ENCODE results near the gene CHID1.

CHID1 gene

DNA sequence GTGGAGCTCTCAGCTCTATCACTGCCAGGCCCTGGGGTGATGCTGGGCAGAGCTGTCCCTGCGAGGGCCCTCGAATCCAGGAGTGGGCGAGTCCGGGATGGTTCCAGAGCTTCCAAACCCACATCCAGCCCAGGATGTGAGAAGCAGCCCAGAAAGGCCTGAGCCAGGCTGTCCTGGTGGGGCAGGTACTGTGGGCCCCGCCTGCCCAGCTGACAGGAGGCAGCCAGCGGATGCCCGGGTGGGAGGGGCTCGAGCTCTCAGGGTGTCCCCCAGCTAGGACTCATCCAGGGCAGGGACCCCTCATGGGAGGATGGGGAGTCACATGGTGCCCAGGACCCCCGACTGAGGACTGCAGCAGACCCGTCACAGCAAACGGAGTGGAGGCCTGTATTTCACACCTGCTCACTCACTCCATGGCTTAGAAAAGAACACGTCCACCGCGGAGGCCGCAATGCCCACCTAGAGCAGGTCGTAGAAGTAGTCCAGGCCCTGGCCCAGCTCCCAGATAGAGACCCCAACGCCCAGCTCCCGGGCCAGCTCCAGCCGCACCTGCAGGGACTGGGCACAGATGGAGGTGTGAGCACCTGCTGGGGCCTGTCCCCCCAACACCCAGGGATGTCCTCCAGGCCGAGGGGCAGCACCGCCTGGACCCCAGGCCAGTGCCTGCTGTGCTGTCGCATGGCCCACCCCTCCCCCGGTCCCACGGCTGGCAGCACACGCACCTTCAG, 41.0 kb downstream of the CHID1 start:
- no peaks in the 10 kb centered on the region for H3F3A ChIP-seq (ENCODE audit: low read depth)
- no peak overlapping the region for H3K4me3 ChIP-seq (ENCODE audit: low read length, poor library complexity, severe bottlenecking)
- H2AFZ ChIP-seq (ENCODE audit: low read length): no peak overlapping the region
- no peak for TF ChIP-seq EZH2phosphoT487 (IDR thresholded peaks at IDR 0.05; ENCODE audit: borderline replicate concordance)
- TF ChIP-seq, protein P1, sequence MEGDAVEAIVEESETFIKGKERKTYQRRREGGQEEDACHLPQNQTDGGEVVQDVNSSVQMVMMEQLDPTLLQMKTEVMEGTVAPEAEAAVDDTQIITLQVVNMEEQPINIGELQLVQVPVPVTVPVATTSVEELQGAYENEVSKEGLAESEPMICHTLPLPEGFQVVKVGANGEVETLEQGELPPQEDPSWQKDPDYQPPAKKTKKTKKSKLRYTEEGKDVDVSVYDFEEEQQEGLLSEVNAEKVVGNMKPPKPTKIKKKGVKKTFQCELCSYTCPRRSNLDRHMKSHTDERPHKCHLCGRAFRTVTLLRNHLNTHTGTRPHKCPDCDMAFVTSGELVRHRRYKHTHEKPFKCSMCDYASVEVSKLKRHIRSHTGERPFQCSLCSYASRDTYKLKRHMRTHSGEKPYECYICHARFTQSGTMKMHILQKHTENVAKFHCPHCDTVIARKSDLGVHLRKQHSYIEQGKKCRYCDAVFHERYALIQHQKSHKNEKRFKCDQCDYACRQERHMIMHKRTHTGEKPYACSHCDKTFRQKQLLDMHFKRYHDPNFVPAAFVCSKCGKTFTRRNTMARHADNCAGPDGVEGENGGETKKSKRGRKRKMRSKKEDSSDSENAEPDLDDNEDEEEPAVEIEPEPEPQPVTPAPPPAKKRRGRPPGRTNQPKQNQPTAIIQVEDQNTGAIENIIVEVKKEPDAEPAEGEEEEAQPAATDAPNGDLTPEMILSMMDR (conservative IDR thresholded peaks at IDR 0.05; ENCODE audit: low read length): no peak
- no peaks in the 10 kb centered on the region for H3K9me3 ChIP-seq (ENCODE audit: insufficient read depth, low read depth, low read length)
- no peaks in the 10 kb centered on the region for H3K9me2 ChIP-seq (replicated peaks; ENCODE audit: low read depth, low read length)
- H3K9ac ChIP-seq (ENCODE audit: low read depth, low read length, poor library complexity, severe bottlenecking): no peak overlapping the region
- H4K20me1 ChIP-seq (ENCODE audit: insufficient read depth, low read length, poor library complexity, severe bottlenecking): no peaks in the 10 kb centered on the region
- H3K27me3 ChIP-seq (ENCODE audit: insufficient read depth, low read length, poor library complexity, severe bottlenecking): no peaks in the 10 kb centered on the region
- H3K79me2 ChIP-seq (ENCODE audit: insufficient read depth, low read length): no peaks in the 10 kb centered on the region
- no peak overlapping the region for H3K4me2 ChIP-seq (ENCODE audit: low read depth, low read length, poor library complexity, severe bottlenecking)
- no peaks in the 10 kb centered on the region for H3K4me1 ChIP-seq (ENCODE audit: insufficient read depth, low read length, poor library complexity, severe bottlenecking)
- H3K36me3 ChIP-seq (ENCODE audit: insufficient read depth, low read length): no peaks in the 10 kb centered on the region

DNA sequence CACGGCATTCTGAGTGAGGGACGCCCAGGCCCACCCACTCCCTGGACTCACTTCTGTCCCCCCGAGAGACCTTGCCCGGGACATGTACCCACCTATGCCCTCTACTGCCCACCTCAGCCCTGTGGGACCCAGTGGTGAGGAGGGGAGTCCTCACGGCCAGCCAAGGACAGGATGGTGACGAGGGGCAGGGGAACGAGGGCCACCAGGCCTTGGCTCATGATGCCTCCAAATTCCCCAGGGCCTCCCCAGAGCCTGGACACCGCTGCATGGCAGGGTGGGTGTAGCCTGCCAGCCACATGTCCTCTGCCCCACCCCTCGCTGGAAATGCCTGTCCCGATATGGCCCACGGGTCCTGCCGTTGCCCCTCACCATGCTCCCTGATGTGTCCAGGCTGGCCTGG, 41.8 kb downstream of the CHID1 start:
- Histone ChIP-seq H3K4me3 (ENCODE audit: low read length, poor library complexity, severe bottlenecking) (no peak overlapping the region), H3K9ac (ENCODE audit: low read depth, low read length, poor library complexity, severe bottlenecking) (no peak overlapping the region), H3K36me3 (ENCODE audit: insufficient read depth, low read length) (no peaks in the 10 kb centered on the region), H3K4me1 (ENCODE audit: insufficient read depth, low read length, poor library complexity, severe bottlenecking) (no peaks in the 10 kb centered on the region), H3K4me2 (ENCODE audit: low read depth, low read length, poor library complexity, severe bottlenecking) (no peak overlapping the region), H3K9me3 (ENCODE audit: insufficient read depth, low read depth, low read length) (no peaks in the 10 kb centered on the region), H3F3A (ENCODE audit: low read depth) (no peaks in the 10 kb centered on the region), H2AFZ (ENCODE audit: low read length) (no peak overlapping the region), H3K9me2 (replicated peaks; ENCODE audit: low read depth, low read length) (no peaks in the 10 kb centered on the region), H4K20me1 (ENCODE audit: insufficient read depth, low read length, poor library complexity, severe bottlenecking) (no peaks in the 10 kb centered on the region), H3K27me3 (ENCODE audit: insufficient read depth, low read length, poor library complexity, severe bottlenecking) (no peaks in the 10 kb centered on the region), H3K79me2 (ENCODE audit: insufficient read depth, low read length) (no peaks in the 10 kb centered on the region)
- TF ChIP-seq, protein P1 (conservative IDR thresholded peaks at IDR 0.05; ENCODE audit: low read length): no peak
- no peak for TF ChIP-seq EZH2phosphoT487 (IDR thresholded peaks at IDR 0.05; ENCODE audit: borderline replicate concordance)

DNA sequence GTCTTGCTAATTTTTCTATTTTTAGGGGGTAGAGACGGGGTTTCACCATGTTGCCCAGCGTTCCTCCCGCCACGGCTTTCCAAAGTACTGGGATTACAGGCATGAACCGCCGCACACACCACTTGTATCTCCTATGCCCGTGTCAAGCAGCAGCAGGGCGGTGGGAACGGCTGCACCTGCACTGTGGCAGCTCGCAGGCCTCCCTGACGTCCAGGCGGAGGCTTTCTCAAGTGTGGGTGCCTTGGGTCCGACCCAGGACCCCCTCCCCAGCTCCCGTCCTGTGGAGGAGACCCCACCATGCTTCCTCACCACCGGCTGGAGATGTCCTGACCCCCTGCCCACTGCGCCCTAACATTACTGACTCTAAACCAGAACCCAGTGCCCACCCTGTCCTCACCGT, 42.2 kb downstream of the CHID1 start:
- Histone ChIP-seq H3K36me3 (ENCODE audit: insufficient read depth, low read length) (no peaks in the 10 kb centered on the region), H3K4me3 (ENCODE audit: low read length, poor library complexity, severe bottlenecking) (no peak overlapping the region), H3K79me2 (ENCODE audit: insufficient read depth, low read length) (no peaks in the 10 kb centered on the region), H4K20me1 (ENCODE audit: insufficient read depth, low read length, poor library complexity, severe bottlenecking) (no peaks in the 10 kb centered on the region), H3K9me3 (ENCODE audit: insufficient read depth, low read depth, low read length) (no peaks in the 10 kb centered on the region), H3K4me1 (ENCODE audit: insufficient read depth, low read length, poor library complexity, severe bottlenecking) (no peaks in the 10 kb centered on the region), H3F3A (ENCODE audit: low read depth) (no peaks in the 10 kb centered on the region), H3K9me2 (replicated peaks; ENCODE audit: low read depth, low read length) (no peaks in the 10 kb centered on the region), H3K27me3 (ENCODE audit: insufficient read depth, low read length, poor library complexity, severe bottlenecking) (no peaks in the 10 kb centered on the region), H3K9ac (ENCODE audit: low read depth, low read length, poor library complexity, severe bottlenecking) (no peak overlapping the region), H3K4me2 (ENCODE audit: low read depth, low read length, poor library complexity, severe bottlenecking) (no peak overlapping the region), H2AFZ (ENCODE audit: low read length) (no peak overlapping the region)
- TF ChIP-seq, protein P1 (conservative IDR thresholded peaks at IDR 0.05; ENCODE audit: low read length): no peak
